Karpas-422 (cell line): ENCODE measurements around the gene TNK1. TPM values are rescaled to one million over a fixed set of nuclear protein-coding genes. Genes with fewer than 3 reads are reported as not detected.
"Not testable (repeated sequence)": the region's sequence is repeated elsewhere in the genome, so short reads cannot be mapped to it uniquely, and the experiment has no call there.

Source experiments
- DNase-seq: peaks from one replicate; pipeline ENCODE4 v3.0.0-alpha.2; 2015
- H2AFZ ChIP-seq: fragments of 200-600 bp; sonication (generic); 2 replicates; pipeline ENCODE4 v1.6.1; 2014; ENCODE audit warnings: antibody characterized with exemption, low read length, mixed read lengths
- H3K27ac ChIP-seq: fragments of 200-600 bp; sonication (generic); 2 replicates; pipeline ENCODE4 v1.5.1; 2014; ENCODE audit warnings: mild to moderate bottlenecking, low read length, moderate library complexity
- H3K27me3 ChIP-seq: fragments of 200-600 bp; sonication (generic); 2 replicates; pipeline ENCODE4 v1.6.1; 2014; ENCODE audit warnings: low read length, mixed read lengths
- H3K36me3 ChIP-seq: fragments of 200-600 bp; sonication (generic); 2 replicates; pipeline ENCODE4 v1.6.1; 2014; ENCODE audit warnings: low read length, mixed read lengths; ENCODE audit not compliant: insufficient read depth
- H3K4me1 ChIP-seq: fragments of 200-600 bp; sonication (generic); 2 replicates; pipeline ENCODE4 v1.6.1; 2014; ENCODE audit warnings: mild to moderate bottlenecking, low read length, mixed read lengths
- H3K4me2 ChIP-seq: fragments of 200-600 bp; sonication (generic); 2 replicates; pipeline ENCODE4 v1.6.1; 2014; ENCODE audit warnings: low read length, low read depth, mild to moderate bottlenecking; ENCODE audit not compliant: poor library complexity, severe bottlenecking
- H3K4me3 ChIP-seq: fragments of 200-600 bp; sonication (generic); 2 replicates; pipeline ENCODE4 v1.5.1; 2014; ENCODE audit warnings: mild to moderate bottlenecking, antibody characterized with exemption, low read length, mixed read lengths
- H3K79me2 ChIP-seq: fragments of 200-600 bp; sonication (generic); 2 replicates; pipeline ENCODE4 v1.6.1; 2014; ENCODE audit warnings: mild to moderate bottlenecking, low read length, mixed read lengths
- H3K9ac ChIP-seq: fragments of 200-600 bp; sonication (generic); 2 replicates; pipeline ENCODE4 v1.6.0; 2014; ENCODE audit warnings: low read length
- H3K9me2 ChIP-seq: fragments of 200-600 bp; sonication (generic), shearing (Covaris generic); replicated peaks from 2 replicates; pipeline ENCODE4 v1.6.0; 2014; ENCODE audit warnings: mild to moderate bottlenecking, low read length, moderate library complexity; ENCODE audit not compliant: insufficient read depth
- H3K9me3 ChIP-seq: fragments of 300-700, 200-600 bp; sonication (generic); 2 replicates; pipeline ENCODE4 v1.6.1; 2014; ENCODE audit warnings: low read length, mixed read lengths
- H4K20me1 ChIP-seq: fragments of 200-600 bp; sonication (generic); 2 replicates; pipeline ENCODE4 v1.6.1; 2014; ENCODE audit warnings: mild to moderate bottlenecking, antibody characterized with exemption, low read length, low read depth; ENCODE audit not compliant: insufficient read depth
- total RNA-seq: library from RNA; depleted of rRNA; stranded (reverse); fragments of >200 nt; shearing (Covaris generic); gene quantifications from 2 replicates; pipeline ENCODE4 v1.2.3, GENCODE V29; 2014; ENCODE audit warnings: low replicate concordance

Gene TNK1
- total RNA-seq, 1 experiment from 2014 or later = 0.75 TPM

DNA sequence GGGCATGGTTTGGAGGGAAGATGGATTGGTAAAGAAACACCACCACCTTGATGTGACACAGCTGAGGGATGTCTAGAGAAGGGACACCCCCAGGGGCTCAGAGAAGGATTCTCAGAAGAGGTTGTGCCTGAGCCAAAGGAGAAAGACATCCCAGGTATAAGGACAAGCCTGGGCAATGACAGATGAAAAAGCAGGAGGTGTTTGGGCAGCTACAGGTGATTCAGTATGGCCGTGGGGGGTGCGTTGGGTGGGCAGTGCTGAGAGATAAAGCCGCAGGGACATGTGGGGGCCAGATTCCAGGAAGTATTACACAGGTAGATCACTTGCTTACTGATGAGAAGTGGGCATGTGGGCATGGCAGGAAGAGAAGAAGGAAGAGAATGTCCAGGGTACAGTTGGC lies 19.0 kb upstream of the TNK1 start:
- no peaks in the 10 kb centered on the region for H3K79me2 ChIP-seq
- no peak overlapping the region for H3K27ac ChIP-seq
- H2AFZ ChIP-seq = no peak overlapping the region
- H3K36me3 ChIP-seq = no peaks in the 10 kb centered on the region
- no peak overlapping the region for H3K4me3 ChIP-seq
- H3K27me3 ChIP-seq = no peaks in the 10 kb centered on the region
- H3K9me2 ChIP-seq = no peaks in the 10 kb centered on the region
- no peak overlapping the region for H3K4me2 ChIP-seq
- H3K9ac ChIP-seq = no peak overlapping the region
- DNase-seq = no peak
- no peaks in the 10 kb centered on the region for H4K20me1 ChIP-seq
- no peaks in the 10 kb centered on the region for H3K4me1 ChIP-seq
- no peaks in the 10 kb centered on the region for H3K9me3 ChIP-seq

DNA sequence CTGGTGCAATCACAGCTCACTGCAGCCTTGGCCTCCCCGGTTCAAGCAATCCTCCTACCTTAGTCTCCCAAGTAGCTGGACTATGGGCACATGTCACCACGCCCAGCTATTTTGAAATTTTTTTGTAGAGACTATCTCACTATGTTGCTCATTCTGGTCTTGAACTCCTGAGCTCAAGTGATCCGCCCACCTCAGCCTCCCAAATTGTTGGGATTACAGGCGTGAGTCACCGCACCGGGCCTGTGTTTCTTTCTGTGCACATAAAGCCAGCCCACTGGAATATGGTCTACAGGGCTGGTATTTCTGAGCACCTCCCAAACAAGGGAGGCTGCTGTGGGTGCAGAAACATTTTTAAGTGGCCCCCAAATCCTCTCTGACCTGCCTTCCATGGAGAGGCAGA lies 17.6 kb upstream of the TNK1 start:
- Histone ChIP-seq H3K4me3 (no peak overlapping the region), H3K9ac (no peak overlapping the region), H3K79me2 (no peaks in the 10 kb centered on the region), H2AFZ (no peak overlapping the region), H3K4me2 (no peak overlapping the region), H3K9me3 (no peaks in the 10 kb centered on the region), H3K27me3 (no peaks in the 10 kb centered on the region), H3K9me2 (no peaks in the 10 kb centered on the region), H4K20me1 (no peaks in the 10 kb centered on the region), H3K36me3 (no peaks in the 10 kb centered on the region), H3K4me1 (no peaks in the 10 kb centered on the region), H3K27ac (no peak overlapping the region)
- DNase-seq = no peak

DNA sequence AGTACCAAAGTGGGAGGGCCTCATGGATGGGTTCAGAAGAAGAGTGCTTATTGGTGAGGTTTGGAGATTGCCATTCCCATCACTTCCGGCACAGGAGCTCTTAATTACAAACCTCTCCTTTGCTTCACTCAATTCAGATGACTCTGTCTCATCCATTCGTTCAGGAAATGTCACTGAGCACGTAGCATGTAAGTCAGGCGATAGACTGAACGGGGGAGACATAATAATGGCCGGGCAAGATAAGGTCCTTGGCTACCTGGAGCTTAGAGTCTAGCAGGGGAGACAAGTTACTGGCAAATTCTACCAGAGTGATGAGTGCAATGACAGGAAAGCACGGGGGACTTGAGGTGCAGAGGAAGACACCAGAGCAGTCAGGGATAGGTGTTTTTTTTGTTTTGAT lies 14.9 kb upstream of the TNK1 start:
- not testable (repeated sequence) for H3K79me2 ChIP-seq, H3K27ac ChIP-seq, DNase-seq, H3K4me2 ChIP-seq, H4K20me1 ChIP-seq, H3K4me3 ChIP-seq, H3K4me1 ChIP-seq, H3K27me3 ChIP-seq, H3K9ac ChIP-seq, H2AFZ ChIP-seq, H3K36me3 ChIP-seq, H3K9me3 ChIP-seq, H3K9me2 ChIP-seq

DNA sequence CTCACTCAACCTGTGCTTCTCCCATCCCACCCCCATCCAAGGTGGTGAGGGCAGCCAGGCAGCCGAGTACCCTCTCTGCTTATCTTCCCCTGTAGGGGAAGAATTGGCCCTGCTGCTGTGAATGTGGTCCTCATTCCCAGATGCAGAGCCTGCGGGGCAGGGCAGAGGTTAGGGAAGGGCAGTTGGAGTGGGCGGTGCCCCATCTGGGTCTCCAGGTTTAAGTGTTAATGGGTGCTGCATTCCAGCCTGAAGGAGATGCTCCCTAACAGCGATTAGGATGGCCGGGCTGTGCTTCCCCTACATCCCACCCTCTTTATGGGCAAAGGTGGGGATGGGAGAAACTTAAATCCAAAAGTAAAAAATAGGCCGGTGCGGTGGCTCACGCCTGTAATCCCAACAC lies 13.8 kb upstream of the TNK1 start:
- Histone ChIP-seq H2AFZ (no peak overlapping the region), H3K9ac (no peak overlapping the region), H3K9me2 (no peaks in the 10 kb centered on the region), H3K9me3 (no peaks in the 10 kb centered on the region), H3K27me3 (no peaks in the 10 kb centered on the region), H4K20me1 (no peaks in the 10 kb centered on the region), H3K4me2 (no peak overlapping the region), H3K36me3 (no peaks in the 10 kb centered on the region), H3K27ac (no peak overlapping the region), H3K4me1 (no peaks in the 10 kb centered on the region), H3K79me2 (no peaks in the 10 kb centered on the region), H3K4me3 (no peak overlapping the region)
- DNase-seq = no peak

DNA sequence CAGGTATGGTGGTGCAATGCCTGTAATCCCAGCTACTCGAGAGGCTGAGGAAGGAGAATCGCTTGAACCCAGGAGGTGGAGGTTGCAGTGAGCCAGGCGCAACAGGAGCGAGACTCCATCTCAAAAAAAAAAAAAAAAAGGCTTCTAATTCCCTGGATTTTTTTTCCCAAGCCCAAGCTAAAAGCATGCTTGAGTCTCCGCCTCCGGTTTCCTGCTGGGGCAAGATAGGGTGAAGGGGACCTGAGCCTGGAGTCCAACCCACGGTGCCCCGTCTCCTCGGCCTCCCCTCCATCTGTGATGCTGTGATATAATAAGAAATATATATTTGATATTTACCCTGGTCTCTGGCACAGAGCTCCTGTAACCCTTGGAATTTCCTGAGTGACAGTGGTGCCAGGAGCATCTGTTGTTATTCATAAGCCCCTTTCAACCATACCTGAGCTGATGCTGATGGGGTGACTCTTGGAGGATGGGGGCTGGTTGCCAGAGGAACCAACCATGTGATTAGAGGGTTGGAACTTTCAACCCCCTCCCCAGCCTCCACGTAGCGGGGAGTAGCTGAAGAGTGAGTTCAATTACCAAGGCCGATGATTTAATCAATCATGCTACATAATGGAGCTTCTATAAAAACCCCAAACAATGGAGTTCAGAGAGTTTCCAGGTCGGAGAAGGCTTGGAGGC lies 12.8 kb upstream of the TNK1 start:
- H3K9me3 ChIP-seq = no peaks in the 10 kb centered on the region
- H3K79me2 ChIP-seq = no peaks in the 10 kb centered on the region
- H2AFZ ChIP-seq = no peak overlapping the region
- no peak for DNase-seq
- no peaks in the 10 kb centered on the region for H4K20me1 ChIP-seq
- H3K9ac ChIP-seq = no peak overlapping the region
- H3K27ac ChIP-seq = no peak overlapping the region
- no peaks in the 10 kb centered on the region for H3K4me1 ChIP-seq
- no peaks in the 10 kb centered on the region for H3K27me3 ChIP-seq
- H3K36me3 ChIP-seq = no peaks in the 10 kb centered on the region
- no peaks in the 10 kb centered on the region for H3K9me2 ChIP-seq
- no peak overlapping the region for H3K4me2 ChIP-seq
- H3K4me3 ChIP-seq = no peak overlapping the region

DNA sequence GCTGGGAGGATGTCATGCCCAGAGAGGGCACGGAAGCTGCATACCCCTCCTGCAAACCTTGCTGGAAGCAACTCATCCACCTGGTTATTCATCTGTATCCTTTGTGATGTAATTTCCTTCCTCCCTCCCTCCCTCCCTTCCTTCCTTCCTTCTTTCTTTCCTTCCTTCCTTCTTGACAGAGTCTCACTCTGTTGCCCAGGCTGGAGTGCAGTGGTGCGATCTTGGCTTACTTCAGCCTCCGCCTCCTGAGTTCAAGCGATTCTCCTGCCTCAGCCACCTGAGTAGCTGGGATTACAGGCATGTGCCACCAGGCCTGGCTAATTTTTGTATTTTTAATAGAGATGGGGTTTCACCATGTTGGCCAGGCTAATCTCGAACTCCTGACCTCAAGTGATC lies 12.3 kb upstream of the TNK1 start:
- H2AFZ ChIP-seq, H4K20me1 ChIP-seq, H3K4me2 ChIP-seq, H3K79me2 ChIP-seq, DNase-seq, H3K9me3 ChIP-seq, H3K9me2 ChIP-seq, H3K27ac ChIP-seq, H3K4me3 ChIP-seq, H3K27me3 ChIP-seq, H3K9ac ChIP-seq, H3K4me1 ChIP-seq, H3K36me3 ChIP-seq: not testable (repeated sequence)

DNA sequence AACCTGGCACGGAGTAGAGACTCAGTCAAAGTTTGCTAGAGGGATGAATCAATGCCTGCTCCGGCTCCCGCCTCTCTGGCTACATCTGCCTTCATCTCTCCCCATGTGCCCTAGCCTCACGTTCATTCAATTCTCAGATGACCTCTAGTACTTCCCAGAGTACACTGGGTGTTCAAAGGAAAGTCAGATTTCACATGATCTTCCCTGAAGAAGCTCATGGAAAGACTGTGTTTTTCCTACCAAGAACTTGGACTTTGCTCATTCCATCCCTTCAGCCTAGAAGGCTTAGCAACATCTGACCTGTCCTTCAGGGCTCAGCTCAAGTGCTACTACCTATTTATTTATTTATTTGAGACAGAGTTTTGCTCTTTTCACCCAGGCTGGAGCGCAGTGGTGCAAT lies 11.1 kb upstream of the TNK1 start:
- no peaks in the 10 kb centered on the region for H3K27me3 ChIP-seq
- no peaks in the 10 kb centered on the region for H4K20me1 ChIP-seq
- no peak overlapping the region for H2AFZ ChIP-seq
- H3K36me3 ChIP-seq = no peaks in the 10 kb centered on the region
- H3K27ac ChIP-seq = no peak overlapping the region
- no peak overlapping the region for H3K4me3 ChIP-seq
- H3K4me2 ChIP-seq = no peak overlapping the region
- H3K9me3 ChIP-seq = no peaks in the 10 kb centered on the region
- H3K9me2 ChIP-seq = no peaks in the 10 kb centered on the region
- H3K79me2 ChIP-seq = no peaks in the 10 kb centered on the region
- H3K4me1 ChIP-seq = no peaks in the 10 kb centered on the region
- no peak overlapping the region for H3K9ac ChIP-seq
- no peak for DNase-seq

DNA sequence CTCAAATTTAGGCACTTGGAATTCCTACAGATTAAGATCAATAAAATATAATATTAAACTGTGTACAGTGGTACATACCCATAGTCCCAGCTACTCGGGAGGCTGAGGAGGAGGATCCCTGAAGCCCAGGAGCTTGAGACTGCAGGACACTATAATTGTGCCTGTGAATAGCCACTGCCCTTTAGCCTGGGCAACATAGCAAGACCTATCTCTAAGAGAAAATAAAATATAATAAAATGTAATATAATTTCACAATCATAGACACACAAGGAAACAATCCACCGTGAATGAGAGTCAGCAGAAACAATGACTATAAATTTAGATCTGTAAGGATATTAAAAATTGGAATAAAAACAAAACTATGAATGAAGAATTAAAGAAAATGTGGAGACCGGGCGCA lies 10.0 kb upstream of the TNK1 start:
- no peak overlapping the region for H3K9ac ChIP-seq
- no peaks in the 10 kb centered on the region for H4K20me1 ChIP-seq
- H3K27ac ChIP-seq = no peak overlapping the region
- H3K36me3 ChIP-seq = no peaks in the 10 kb centered on the region
- no peak for DNase-seq
- no peak overlapping the region for H2AFZ ChIP-seq
- H3K9me2 ChIP-seq = no peaks in the 10 kb centered on the region
- H3K9me3 ChIP-seq = no peaks in the 10 kb centered on the region
- H3K27me3 ChIP-seq = no peaks in the 10 kb centered on the region
- H3K79me2 ChIP-seq = no peaks in the 10 kb centered on the region
- H3K4me2 ChIP-seq = no peak overlapping the region
- no peak overlapping the region for H3K4me3 ChIP-seq
- no peaks in the 10 kb centered on the region for H3K4me1 ChIP-seq

DNA sequence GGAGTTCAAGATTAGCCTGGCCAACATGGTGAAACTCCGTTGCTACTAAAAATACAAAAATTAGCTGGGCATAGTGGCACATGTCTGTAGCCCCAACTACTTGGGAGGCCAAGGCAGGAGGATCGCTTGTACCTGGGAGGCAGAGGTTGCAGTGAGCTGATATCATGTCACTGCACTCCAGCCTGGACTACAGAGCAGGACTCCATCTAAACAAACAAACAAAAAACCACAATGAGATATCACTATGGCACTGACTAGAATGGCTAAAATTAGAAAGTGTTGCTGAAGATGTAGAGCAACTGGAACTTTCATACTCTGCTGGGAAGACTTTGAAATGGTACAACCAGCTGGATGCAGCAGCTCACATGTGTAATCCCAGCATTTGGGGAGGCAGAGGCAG lies 6.5 kb upstream of the TNK1 start:
- H3K9ac ChIP-seq = no peak overlapping the region
- H3K9me2 ChIP-seq = no peaks in the 10 kb centered on the region
- 0 out of 2 replicates have a peak, but pooled peaks cover 2% of the 10 kb centered on the region for H3K9me3 ChIP-seq
- no peaks in the 10 kb centered on the region for H3K4me1 ChIP-seq
- no peak overlapping the region for H3K4me3 ChIP-seq
- no peak overlapping the region for H2AFZ ChIP-seq
- H3K36me3 ChIP-seq = no peaks in the 10 kb centered on the region
- no peaks in the 10 kb centered on the region for H4K20me1 ChIP-seq
- H3K27ac ChIP-seq = no peak overlapping the region
- H3K4me2 ChIP-seq = no peak overlapping the region
- DNase-seq = no peak
- no peaks in the 10 kb centered on the region for H3K27me3 ChIP-seq
- H3K79me2 ChIP-seq = no peaks in the 10 kb centered on the region
